ENCODE data around the gene MTHFD2.
"Not testable (repeated sequence)": the region's sequence is repeated elsewhere in the genome, so short reads cannot be mapped to it uniquely, and the experiment has no call there.

Gene MTHFD2

DNA sequence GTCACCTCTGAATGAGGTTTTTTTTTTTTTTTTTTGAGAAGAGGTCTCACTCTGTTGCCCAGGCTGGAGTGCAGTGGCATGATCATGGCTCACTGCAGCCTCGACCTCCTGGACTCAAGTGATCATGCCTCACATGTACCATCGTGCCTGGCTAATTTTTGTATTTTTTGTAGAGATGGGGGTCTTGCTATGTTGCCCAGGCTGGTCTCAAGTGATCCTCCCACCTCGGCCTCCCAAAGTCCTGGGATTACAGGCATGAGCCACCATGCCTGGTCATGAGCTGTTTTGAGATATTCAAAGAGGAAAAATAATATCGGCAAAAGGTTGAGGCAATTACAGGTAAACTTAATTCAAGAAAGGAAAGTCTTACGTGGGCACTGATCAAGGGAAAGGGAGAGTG lies 31.4 kb downstream of the MTHFD2 start:
- DNase-seq (ENCODE audit: low read depth) = not testable (repeated sequence)

DNA sequence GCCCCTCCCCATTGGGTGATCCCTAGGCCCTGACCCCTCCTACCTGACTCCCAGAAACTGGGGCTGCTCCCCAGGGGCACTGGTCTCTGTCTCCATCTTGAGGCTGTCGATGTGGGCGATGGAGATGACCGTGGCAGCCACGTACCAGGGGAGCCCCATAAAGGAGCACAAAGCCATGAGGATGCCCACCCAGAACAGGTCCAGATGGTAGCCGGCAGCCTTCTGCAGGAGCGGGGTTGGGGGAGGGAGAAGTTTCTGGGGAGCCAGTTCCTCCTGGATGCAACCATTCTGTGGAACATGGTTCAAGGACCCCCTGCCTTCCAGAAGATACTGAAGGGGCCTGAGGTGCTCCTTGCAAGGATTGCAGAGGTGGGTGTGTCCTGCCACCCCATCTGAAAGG lies 34.0 kb downstream of the MTHFD2 start:
- no peak for DNase-seq (ENCODE audit: low read depth)

DNA sequence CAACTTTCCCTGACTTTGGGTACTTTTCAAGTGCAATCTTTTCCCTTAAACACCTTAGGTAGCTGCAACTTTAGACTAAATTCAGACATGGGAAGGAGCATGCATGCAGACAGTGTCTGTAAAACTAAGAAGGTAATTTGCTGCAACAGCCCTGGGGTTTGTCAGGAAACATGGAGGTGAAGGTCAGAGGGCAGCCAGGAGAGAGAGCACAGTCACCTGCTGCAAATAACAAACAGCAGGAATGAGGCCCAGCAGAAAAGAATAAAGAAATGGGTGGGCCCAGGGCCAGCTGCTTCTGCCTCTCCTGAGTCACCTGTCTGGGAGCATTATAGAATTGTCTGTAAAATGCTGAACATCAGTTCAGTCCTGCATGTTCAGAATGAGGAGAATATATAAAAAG lies 35.2 kb downstream of the MTHFD2 start:
- DNase-seq (ENCODE audit: low read depth) = no peak

DNA sequence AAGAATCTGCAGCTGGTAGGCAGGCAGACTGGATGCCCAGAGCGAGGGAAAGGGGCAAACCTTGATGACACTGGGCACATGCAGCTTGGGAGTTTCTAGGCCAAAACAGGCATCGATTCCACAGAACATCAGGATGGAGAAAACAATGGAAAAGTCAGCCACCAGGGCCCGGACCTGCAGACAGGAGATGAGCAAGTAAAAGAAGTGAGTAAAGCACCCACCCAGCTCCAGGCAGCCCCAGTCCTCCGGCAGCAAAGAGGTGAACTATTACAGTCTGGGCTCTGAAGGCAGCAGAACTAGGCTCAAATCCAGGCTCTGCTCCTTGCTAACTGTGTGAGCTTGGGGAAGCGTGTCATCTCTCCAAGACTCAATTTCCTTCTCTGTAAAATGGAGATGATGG lies 36.6 kb downstream of the MTHFD2 start:
- DNase-seq (ENCODE audit: low read depth) = no peak

DNA sequence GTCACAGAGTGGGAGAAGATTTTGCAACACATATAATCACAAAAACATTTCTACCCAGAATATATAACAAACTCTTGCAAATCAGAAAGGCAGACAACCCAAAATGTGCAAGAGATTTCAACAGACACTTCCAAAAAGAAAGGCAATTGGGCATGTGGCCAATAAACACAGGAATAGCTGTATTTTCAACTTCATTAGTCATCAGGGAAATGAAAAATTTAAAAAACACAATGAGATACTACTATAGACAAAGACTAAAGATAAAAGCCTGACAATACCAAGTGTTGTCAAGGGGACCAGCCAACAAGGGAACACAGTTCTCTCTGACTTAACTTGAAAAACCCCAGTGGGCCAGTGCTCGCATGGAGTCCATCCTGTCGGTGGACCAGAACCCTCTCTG lies 40.5 kb downstream of the MTHFD2 start:
- no peak for DNase-seq (ENCODE audit: low read depth)

DNA sequence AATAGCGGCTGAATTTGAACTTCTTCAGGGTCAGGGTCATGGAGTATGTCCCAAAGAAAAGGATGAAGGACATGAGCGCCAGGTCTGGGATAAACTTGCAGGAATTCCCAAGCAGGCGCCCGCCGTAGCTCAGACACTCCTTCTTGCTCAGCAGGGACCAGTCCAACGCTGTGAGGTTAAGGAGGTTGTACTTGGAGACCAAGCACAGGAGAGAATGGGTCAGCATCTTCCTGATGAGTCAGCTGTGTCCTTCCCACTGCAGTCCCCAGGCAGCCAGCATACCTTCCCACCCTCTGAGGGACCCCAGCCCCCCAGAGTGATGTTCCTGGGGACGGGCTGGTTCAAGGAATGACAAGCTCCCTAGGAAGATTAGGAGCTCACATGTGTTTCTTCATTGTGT lies 40.9 kb downstream of the MTHFD2 start:
- DNase-seq (ENCODE audit: low read depth) = no peak

DNA sequence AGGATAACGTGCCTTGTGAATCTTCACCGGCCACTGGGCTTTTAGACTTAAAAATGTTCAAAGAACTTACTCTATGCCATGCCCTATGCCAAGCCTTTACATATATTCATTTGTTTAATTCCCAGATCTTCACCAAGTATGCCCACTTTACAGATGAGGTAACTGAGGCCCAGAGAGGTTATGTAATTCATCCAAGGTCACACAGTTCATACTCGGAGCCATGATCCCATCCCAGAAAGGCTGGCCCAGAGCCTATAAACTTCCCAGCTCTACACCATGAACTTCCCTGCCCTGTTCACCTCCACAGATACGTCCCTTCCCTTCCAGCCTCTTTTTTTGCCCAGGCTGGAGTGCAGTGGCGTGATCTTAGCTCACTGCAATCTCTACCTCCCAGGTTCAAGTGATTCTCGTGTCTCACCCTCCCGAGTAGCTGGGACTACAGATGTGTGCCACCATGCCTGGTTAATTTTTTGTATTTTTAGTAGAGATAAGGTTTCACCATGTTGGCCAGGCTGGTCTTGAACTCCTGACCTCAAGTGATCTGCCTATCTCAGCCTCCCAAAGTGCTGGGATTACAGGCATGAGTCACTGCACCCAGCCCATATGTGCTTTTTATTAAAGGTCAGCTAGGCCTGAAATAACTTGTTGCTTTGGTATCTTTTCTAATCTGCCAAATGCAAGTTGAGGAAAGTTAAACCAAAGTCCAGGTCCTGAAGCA lies 44.1 kb downstream of the MTHFD2 start:
- DNase-seq (ENCODE audit: low read depth) = no peak

DNA sequence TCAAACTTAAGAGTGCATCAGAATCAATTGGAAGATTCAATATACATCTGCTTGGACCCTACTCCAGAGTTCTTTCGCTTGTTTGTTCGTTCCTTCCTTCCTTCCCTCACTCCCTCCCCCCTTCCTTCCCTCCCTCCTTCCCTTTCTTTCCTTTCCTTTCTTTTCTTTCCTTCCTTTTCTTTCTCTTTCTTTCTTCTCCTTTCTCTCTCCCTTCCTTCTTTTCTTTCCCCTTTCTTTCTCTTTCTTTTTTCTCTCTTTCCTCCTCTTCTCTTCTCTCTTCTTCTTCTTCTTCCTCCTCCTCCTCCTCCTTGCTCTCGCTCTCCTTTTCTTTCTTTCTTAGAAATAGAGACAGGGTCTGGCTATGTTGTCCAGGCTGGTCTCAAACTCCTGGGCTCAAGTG lies 45.9 kb downstream of the MTHFD2 start:
- DNase-seq (ENCODE audit: low read depth) = no peak

DNA sequence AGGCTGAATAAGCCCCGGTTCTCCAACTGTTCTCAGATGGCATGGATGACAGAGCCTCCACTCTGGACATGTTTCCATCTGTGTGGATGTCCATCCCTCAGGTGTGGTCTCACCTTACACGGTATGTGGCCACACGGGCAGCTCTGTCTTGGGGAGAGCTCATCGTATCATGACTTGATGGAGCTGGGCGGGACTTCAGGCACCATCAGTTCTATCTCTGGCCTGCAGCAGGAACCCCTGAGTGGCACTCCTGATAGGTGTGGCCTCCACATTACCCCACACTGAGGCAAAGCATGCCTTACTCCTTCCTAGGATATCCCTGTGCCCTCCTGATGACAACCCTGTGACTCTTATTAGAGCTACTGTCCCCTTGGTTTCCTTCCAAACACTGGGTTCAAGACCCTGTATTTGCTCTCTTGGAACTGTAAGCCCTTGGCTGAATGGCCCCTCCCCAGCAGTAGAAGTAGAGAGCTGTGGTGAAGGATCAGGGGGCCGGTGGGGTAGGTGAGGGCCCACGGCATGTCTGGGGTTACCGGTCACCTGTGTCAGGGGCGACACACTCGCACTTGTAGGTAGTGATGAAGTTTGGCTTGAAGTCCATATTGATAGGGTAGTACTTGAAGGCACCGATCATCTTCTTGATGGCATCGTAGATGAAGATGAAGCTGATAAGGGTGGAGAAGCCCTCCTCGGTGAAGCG lies 48.2 kb downstream of the MTHFD2 start:
- no peak for DNase-seq (ENCODE audit: low read depth)

DNA sequence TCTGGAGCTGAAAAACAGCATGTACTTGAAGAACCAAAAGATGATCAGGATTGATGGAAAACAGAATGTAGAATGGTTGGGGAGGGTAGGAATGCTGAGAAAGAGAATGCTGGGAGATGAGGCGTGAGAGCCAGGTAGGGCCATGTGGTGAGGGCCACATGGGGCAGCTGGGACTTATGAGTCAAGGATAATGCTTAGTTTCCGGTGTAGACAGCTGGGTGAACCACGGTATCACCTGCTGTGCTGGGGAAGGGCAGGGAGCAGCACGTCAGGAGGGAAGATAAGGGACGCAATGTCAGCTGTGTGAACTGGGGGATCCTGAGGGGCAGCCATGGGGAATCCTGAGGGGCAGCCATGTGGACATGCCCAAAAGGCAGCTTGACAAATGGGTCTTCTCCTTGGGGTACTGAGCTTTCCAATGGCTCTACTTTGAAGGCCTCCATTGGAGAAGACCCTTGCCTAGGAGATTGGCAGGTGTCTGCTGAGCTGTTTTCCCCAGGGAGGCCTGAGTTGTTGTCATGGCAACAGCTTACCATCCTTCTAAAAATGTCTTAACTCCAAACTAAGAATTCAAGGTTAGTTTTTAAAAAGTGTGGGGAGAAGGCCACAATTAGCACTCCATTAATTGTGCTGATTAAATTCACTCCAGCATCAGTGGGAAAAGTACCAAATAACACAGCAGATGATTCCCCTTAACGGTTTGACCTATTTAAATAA lies 51.1 kb downstream of the MTHFD2 start:
- DNase-seq (ENCODE audit: low read depth) = no peak

DNA sequence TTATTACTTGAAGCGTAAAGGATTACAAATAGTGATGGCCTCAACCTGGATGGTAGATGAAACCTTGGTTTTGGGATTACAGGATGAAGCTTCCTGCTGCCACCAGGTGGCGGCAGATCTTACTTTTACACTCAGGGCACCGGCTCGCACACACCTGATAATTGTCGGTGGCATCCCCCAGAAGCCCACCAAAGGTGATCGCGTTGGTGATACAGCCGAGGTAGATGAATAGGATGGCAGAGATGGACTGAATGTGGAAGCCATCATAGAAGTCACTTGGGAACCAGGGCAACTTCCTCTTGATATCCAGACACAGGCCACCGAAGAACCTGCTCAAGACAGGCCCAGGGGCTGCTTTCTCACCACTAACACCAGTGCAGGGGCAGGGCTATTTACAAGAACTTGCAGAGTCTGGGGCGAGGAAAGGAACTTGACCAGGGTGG lies 51.8 kb downstream of the MTHFD2 start:
- no peak for DNase-seq (ENCODE audit: low read depth)

DNA sequence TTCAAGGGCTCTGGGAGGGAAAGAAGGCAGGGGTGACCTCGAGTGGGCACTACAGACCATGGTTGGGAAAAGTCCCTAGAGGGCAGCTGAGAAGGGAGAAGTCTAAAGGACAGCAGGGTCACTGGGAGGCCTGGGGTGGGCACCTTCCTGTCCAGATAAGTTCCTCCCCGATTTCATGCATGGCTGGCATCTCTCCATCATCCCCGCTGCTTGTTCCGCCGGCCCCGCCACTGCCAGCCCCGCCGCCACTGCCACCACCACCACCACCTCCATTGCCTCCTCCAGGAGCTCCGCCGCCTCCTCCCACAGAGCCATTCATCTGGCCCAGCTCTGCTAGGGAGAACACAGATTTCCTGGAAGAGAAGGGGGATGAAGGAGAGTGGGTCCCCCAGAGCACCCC lies 53.6 kb downstream of the MTHFD2 start:
- DNase-seq (ENCODE audit: low read depth) = no peak

DNA sequence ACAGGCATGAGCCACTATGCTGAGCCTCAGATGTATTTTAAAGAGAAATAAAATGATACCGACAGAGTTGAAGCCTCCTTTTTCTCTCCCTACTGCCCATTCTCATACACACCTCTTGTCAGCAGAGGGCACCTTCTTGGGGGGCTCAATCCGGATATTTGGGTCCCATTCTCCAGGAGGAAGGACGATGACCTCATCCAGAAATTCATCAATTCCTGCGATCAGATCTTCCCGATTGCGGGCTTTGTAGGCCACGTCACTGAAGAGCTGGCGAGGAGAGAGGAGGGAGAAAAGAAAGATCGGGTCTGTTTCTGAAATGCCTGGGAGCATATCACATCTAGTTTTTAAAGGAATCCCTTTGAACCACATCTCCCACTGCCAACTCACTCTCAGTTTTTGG lies 54.4 kb downstream of the MTHFD2 start:
- no peak for DNase-seq (ENCODE audit: low read depth)

DNA sequence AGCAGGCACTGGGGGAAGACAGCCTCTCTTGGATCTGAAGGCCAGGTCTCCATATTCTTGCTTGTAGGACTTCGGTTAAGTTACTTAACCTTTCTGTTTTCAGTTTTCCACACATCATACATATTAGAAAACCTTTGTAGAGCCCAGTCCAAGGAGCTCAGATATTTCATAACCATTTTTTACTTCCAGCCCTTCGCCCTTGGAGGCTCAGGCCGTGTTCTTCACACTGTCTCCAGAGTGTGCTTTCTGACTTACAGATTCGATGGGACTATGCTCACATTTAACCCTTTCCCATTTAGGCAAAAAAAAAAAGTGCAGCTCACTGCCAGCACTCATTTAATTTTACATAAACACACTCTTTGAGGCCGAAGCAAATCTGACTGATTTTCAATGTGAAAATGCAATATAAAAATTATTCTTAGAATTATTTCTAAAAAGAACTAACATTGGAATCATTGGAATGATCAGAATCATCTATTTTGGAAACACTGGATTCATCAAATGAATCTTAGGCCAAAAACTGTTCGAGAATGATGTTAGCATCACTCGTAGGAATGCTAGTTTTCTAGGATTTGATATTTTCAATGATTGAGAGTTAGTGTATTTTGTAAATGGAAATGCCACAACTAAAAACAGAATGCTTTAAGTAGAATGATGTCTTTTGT lies 55.0 kb downstream of the MTHFD2 start:
- DNase-seq (ENCODE audit: low read depth) = no peak

DNA sequence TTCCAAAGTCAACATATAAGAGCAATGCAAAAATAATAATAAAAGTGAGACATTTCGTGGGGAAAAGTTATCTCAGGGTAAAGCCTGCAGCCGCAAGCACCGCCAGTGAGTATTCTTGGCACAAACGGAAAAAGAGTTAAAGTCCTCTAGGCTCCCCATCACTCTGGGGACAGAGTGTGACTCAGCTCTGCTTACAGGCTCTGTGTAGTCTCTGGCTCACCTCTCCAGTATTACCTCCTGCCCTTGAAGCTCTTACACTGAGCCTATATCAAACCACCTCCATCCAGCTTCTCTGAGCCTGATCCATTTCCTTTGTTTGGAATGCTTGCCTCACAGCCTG lies 55.5 kb downstream of the MTHFD2 start:
- no peak for DNase-seq (ENCODE audit: low read depth)

DNA sequence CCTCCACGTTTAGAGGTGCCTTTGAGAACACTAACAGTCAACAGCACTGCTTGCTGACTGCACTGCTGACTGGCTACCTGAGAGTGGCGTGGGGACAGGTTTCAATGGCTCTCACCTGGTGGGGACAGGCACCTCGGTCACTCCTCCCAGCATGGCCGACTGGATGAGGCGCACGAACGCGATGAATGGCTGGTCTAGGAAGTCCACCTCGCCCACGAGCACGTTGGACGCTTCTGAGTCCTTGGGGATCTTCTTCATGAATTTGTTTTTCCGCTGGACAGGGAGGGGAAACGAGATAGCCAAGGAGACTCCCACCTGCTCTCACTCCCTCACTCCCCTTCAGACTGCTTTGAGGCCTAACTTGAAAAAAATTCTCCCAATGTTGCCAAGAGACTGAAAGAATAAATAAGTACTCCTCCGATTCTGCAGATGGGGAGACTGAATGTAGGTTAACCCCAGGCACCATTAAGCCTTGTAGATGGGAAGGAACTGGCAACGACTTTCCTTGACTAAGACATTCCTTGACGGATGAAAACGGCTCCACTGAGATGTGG lies 57.3 kb downstream of the MTHFD2 start:
- no peak for DNase-seq (ENCODE audit: low read depth)

DNA sequence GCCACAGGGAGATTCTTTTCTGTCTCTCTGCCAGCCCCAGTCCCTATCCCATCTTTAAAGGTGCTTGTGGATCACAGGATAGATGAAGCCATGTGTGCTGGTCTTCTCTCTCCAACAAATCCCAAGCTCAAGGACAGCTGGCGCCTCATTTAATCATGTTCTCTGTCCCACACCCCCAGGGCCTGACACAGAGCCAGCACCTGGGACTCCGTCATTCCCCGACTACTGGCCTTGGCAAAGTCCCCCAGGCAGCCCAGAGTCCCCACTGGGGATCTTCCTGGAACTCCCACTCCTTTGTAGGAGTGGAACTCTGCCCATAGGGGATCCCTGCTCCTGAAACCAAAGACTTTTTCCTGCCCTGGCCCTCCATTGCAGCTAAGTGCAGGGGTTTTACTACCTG lies 60.8 kb downstream of the MTHFD2 start:
- no peak for DNase-seq (ENCODE audit: low read depth)

DNA sequence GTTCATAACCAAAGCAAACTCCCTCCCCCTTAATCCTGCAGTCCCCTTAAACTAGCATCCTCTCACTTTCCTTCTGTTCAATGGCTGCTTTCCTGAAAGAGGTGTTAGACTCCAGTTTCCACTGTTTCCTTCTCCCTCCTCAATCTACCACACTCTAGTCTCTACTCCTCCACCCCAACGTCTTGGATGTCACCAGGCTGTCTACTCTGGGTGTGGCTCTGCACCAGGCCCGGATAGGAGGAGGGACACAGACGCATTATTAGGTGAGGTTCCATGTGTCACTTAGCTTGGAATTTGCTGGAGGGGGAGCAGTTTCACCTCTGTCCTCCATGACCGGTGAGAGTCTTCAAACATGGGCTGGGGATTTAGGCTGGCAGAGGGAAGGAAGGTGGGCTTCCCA lies 61.3 kb downstream of the MTHFD2 start:
- no peak for DNase-seq (ENCODE audit: low read depth)

DNA sequence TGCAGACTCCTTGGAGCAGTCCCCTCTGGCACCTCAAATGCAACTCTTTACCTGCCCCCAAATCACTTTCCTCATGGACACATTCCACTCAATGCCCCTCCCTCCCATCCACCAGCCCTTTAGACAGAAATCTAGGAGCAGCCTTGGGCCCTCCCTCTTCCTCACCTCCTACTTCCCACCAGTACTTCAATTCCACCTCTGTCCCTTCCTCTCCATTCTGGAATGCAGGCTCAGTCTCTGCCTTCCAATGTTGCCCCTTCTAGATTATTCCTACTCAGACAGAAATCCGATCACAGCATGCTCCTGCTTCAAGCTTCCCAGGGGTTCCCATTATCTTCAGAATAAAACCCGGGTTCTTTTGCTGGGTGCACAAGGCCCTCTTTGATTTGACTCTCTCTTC lies 62.1 kb downstream of the MTHFD2 start:
- no peak for DNase-seq (ENCODE audit: low read depth)

DNA sequence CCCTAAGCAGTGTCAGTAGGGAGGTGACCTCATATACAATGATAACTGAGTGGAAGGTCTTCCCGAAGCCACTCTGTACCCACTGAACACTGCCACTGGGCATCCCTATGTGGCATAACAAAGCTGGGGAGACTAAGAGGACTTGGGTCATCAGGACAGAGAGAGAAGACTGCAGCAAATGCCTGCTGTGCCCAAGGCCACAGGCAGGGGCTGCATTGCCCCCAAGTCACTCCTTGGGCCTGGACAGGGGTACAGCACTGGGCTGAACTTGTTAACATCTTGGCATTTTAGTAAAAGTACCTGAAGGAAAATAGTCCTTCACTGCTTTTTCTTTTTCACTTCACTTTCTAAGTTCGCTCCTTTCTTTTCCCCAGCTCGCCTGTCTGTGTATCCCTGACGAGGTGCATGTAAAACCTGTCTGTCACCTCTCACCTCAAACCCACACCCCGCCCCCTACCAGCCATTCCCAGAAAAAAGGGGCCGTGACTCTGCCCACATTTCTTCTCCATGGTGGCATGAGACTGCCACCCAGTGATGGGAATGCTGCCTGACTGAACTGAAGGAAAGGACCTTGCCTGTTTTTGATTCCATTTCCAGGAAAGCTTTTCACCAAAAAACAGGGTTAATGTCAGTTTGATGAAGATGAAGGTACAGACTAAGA lies 62.9 kb downstream of the MTHFD2 start:
- DNase-seq (ENCODE audit: low read depth) = no peak

DNA sequence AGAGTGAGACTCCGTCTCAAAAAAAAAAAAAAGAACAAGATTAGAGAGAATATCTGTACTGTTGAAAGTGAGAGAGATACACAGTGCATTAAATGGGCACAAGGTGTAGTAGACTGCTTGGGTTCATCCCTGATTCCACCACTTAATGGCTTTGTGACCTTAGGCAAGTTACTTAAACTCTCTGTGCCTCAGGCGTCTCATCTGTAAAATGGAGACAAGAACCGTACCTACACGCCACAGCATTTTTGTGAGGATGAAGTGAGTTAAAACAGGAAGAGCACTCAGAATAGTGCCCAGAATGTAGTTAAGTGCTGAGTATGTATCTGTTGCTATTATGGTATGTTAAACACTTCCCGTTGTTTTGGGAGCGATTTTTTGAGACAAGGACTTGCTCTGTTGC lies 64.3 kb downstream of the MTHFD2 start:
- DNase-seq (ENCODE audit: low read depth) = no peak

DNA sequence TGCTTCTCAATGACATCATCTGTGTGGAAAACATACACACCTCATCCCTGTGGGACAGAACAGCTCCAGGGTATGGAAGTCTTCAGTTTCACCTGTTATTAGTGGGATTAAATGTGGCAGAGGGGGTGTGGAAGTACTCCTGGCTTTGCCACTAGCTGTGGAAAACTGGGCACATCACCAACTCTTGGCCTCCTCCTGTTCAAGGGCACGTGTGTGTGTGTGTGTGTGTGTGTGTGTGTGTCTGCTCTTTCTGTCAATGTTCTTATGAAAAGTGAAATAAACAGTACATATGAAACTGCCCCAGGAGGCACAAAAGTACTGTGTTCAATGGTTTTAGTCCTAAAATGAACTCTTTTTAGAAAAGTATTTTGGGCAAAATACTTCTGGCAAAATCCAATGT lies 65.9 kb downstream of the MTHFD2 start:
- no peak for DNase-seq (ENCODE audit: low read depth)

Data from HS-27A (cell line).